Stimulated activated CD4-positive, alpha-beta T cell treated with anti-CD3 and anti-CD28 coated beads, Interleukin-1b, Interleukin-23, amount 100 ng/mL, for 48 hours (primary cell): Measurements from ENCODE around the gene FOXR1.

Source experiments
- DNase-seq: peaks from one replicate; pipeline ENCODE4 v3.0.0-alpha.2; 2020

Gene FOXR1, protein sequence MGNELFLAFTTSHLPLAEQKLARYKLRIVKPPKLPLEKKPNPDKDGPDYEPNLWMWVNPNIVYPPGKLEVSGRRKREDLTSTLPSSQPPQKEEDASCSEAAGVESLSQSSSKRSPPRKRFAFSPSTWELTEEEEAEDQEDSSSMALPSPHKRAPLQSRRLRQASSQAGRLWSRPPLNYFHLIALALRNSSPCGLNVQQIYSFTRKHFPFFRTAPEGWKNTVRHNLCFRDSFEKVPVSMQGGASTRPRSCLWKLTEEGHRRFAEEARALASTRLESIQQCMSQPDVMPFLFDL

DNA sequence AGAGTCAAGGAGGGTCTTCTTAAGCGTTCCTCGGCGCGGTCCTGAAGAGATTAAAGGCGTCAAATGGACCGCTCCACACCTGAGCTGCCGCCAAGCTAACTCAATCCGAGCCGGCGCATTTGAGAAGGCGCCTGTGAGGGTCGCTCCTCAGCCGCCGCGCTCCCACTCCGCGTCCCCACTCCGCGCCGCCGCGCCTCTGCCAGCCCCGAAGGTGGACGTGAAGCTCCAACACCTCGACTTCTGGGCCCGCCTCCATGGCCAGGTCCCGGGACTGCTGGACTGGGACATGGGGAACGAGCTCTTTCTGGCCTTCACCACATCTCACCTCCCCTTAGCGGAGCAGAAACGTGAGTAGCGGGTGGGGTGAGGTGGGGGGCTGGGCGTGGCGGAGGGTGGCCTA lies at the start of gene FOXR1:
Gene FOXR1 (plus strand): TSS at position 116 of the 400 bp plus-strand sequence. CDS start 171 bp downstream, at position 287.
- no peak for DNase-seq

DNA sequence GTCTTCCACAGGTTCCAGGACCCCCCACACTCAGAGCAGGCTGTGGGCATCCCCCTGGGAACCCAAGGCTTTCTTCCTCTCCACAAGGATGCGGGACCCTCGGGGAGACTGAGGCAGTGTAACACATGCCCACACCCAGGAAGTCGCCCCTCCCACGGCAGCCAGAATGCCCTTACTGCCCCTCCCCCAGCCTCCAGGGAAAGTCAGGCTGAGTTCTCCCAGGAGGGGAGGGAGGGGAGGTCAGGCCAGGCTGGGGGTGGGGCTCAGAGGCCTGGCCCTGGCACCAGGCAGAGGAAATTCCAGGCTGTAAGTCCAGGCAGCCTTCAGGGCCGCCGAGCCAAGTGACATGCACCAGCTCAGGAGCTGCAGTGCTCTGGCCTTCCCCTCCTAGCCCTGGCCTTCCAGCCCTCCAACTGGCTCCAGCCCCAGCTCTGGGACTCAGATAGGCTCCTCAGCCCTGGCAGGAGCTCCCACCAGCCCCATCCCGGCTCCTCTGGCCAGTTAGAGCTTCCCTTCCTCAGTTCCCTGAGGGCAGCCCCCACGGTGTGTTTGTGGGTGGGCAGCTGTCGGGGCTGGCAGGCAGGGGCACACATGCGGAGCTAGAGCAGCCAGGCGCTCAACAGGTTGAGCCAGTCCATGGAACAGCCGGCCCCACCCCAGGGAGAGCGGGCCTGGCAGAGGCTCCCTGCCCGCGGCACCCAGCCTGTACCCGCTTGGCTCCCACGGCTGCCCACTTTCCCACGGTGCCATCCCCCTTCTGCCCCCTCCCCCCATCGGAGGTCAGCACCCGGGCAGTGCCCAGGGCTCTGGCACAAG lies 49.4 kb upstream of the FOXR1 start:
- no peak for DNase-seq

DNA sequence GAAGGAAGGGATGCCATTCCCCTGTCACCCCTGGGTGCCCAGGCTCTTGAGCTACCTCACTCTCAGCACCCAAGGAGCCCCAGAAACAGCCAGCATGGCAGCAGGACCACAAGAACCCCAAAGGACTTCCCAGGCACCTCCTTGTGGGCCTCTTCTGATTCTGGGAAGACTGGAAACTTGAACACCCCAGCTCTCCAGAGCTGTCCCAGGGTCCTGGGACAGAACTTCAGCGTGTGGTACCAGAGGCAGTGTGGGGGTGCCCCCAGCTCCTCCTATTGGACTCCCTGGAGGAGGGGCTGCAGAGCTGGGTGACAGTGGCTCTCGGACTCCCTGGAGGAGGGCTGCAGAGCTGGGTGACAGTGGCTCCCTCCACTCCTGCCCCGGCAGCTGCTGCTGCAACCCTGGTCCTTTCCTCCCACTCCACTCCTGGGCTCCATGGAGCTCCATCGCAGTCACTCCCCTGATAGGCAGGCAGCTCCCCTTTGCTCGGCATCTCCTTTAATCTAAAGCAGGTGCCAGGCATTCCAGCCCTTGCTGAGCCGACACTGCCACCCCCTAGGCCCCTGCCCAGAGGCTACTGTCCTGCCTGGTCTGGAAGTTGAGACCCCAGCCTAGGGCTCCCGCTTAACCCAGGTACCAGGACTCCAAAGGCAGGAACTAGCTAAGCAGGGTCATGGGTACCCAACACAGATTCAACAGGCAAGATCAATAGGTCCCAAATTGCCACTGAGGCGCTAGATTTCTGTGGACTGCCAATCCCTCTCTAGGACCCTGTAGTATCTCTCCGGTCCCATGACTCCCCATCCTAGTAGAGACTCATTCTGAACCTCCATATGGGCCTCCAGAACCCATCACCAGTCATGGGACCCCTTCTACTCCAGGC lies 48.6 kb upstream of the FOXR1 start:
- DNase-seq = no peak

DNA sequence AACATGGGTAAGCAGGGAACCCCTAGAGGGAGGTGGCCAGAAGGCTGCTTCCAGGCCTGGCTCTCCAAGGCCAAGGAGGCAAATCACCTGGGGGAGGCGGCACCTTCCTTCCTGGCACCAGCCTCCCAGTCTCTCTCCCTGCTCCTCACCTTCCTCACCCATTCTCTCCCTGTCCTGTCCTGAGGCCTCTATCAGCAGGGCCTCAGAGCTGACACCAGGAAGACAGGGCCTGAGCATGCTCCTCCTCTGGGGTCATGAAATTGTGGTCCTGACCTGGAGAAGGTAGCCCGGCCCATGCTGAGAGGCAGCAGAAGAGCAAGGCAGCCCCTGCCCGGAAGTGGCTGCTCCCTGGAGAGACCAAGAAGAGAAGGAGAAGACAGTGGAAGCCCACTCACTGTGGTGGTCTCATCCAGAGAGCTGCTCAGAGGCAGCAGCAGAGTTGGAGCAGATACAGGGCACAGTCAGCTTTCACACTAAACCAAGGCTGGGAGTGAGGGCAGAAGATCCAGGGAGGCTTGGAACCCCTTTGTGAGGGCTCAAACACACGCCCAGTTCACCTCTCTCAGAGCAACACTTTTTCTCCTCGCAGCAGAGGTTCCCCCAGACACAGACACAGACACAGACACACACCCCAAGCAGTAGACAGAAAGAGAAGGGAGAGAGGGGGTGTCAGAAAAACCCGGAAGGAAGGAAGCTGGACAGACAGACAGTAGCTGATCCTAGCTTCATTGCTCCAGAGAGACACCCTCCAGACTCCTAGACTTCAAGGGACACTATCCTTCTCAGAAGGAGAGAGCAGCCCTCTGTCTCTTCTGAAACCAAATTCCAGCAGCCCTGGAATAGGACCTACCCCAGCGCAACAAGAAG lies 47.6 kb upstream of the FOXR1 start:
- no peak for DNase-seq

DNA sequence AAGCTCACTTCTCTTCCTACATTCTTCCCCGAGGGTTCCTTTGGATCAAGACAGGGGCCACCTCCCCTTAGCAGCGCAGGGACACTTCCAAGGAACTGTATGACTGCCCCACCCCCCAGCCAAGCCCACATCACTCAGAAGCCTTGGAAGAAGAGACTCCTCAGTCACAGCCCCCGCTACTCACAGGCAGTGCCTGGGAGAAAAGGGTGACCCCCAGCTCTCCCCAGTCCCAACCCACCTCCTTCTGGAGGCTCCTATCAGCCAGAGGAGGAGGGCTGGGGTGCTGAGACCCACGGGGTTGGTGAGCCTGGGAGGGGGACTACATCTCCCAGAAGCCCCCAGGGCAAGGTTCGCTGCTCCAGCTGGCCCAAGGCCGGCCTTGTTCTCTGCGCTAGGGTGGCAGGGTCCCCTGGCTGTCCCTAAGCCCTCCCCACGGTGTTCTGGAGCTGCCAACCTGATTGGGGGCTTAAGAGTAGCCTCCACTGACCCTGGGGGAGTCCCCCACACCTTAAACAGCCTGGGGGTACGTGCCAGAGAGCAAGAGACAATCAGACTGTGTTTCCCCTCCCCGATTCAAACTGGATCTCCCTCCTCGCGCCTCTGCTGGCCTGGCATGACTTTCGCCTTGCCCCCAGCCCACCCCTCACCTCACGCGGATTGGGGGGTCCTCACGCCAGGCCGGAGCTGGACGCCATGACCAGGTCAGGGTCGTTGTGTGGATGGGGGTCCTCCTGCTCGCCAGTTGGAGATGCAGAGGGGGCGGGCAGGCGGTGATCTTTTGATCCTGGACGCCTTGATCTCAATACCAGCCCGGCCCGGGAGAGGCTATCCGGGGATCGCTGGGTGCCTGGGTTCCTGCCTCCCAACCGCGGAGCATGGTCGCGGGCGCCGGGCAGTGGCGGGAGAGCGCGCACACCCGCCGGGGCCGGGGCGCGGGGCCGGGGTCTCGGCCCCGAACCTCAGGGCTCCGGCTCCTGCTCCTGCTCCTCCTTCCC lies 46.7 kb upstream of the FOXR1 start:
- DNase-seq = peak; percentile 56

DNA sequence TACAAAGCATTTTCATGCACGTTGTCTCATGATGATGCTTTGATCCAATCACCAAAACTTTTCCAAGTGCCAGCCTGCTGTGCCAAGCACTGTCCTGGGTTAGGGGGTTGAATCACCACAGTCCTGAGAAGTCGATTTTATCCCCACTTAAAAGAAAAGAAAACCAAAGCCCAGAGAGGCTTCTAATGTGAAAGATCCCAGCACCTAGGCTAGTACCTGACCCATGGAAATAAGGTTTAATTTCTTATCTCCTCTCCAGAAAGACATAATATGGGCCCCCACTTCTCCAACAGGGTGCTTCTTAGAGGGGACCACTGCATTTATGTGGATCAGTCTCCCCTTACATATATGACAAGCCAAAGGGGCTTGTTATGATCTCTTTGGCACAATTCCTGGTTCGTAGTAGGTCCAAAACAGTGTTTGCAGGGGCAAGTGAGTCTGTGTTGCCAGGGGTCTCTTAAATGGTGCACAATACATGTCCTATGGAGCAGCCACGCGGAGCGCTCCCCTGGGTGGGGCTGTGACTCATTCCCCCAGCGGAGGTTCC lies 43.9 kb upstream of the FOXR1 start:
- no peak for DNase-seq

DNA sequence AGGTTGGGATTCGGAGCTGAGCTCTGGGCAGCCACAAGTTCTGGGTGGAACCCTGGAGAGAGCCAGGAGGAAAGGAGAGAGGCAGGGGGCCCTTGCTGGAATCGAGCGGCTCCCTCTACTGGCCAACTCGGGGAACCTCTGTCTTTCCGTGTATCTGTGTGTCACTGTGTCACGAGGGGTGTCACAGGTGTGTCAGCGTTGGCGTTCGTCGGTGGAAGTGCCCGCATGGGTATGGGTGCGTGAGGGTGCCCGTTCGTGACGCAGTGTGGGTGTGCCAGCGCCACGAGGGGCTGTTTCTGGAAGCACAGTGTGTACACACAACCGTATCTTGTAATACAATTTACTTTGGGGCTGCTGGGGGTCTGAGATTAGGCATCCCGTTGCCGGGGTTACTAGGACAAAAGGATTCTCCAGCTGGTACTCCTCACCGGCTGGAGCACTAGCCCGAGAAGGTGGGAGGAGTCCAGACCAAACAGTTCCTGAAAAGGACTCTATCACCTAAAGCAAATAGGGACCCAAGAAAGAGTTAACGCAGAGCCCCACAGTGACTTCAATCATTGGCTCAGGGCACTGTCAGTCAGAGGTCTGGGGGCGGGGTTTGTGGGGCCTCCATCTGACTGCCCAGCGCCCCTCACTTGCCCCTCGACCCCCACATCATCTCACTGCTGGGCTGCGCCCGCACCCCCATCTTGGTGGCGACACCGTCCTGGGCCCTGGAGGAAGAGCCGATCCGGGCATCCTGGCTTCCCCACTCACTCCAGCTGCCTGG lies 43.3 kb upstream of the FOXR1 start:
- peak; percentile 90 for DNase-seq

DNA sequence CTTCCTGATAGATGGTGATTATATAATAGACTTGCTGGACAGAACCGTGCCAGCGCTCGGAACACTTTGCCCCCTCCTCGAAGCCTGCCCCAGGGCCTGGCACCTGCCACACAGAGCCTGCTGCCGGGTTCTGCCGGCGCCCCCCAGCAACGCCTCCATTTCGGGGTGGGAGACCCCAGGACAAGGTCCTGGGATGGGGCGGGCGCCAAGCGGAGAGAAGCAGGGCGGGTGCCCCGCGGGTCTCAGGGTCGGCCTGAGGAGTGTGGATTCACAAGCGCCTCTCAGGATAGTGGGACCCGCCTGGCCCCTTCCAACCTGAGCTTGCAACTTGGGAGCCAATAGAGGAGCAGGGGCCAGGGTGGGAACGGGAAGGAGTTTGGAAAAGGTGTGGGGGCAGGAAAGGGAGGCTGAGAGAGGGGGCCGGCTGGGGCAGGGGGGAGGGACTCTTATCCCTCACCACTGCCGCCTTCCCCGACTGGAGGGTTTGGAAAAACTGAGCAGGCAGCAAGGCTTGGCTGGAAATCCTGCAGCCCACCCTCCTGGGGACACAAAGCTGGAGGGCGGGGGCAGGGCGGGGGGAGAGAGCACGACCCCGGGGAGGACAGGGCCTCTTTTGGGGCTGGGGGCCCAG lies 42.6 kb upstream of the FOXR1 start:
- peak; percentile 44 for DNase-seq

DNA sequence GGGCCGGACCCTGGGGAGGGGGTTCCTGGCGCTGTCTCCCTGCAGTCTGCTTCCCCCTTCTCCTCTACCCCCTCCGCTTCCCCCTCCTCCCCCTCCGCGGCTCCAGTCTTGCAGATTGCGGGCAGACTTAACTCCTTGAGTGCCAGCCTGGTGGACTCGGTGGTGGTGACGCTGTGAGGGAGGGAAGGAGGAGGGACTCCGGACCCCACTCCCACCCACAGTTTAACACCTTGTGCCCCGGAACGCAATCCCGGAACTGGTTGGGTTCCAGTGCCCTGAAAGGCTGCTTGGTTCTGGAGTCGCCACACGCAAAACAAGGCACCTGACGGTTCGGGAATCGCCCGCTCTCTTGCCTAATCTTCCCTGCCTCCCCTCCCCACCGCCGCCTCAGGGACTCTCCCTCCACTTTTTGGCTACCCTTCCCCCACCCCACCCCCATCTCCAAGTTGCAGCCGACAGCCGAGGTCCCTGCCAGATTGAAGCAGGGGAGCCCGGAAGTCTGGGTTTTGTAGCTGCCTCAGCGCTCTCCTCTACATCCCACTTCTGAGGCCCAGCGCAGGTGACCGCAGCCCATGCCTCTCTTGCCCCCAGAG lies 42.0 kb upstream of the FOXR1 start:
- DNase-seq = peak; percentile 81

DNA sequence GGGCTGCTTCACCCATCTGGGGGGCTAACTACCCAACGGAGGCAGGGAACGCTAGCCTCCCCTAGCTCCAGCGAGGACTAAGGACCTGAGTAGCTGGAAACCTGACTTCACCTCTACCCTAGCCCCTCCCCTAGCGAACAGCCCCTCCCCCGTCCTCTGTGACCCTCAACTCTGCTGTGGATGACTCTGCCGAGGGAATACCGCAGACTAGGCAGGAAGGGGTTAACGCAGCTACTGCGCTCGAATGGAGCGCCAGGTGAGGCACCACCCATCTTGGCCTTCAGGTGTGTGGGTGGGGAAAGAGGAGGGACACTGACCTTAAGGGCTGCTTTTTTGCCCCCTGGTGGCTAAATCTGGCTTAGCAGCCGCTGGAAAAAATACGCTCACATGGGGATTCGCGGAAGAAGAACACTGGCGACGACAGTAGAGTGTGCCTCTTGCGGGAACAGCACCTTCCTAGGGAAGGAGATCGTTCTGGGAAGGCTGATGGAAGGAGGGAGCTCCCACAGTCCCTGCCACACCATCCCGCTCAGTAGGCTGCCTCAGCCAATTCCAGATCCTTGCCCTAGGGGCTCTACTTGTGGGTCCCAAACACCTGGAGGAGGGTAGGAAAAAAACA lies 41.4 kb upstream of the FOXR1 start:
- DNase-seq = peak; percentile 90

DNA sequence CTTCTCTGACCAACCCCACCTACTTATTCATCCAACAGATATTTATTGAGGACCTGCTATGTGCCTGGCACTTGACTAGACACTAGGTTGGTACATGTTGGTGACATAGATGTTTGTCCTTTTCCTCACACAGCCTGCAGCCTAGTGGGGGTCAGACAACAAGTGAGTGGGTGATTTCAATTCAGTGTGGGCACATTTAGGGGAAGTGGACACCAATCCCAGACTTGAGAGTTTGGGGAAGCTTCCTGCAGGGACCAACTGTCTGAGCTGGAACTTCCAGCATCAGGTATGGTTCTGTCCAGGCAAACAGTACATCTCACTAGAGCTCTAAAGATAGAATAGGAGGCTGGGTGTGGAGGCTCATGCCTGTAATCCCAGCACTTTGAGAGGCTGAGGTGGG lies 40.0 kb upstream of the FOXR1 start:
- DNase-seq = no peak

DNA sequence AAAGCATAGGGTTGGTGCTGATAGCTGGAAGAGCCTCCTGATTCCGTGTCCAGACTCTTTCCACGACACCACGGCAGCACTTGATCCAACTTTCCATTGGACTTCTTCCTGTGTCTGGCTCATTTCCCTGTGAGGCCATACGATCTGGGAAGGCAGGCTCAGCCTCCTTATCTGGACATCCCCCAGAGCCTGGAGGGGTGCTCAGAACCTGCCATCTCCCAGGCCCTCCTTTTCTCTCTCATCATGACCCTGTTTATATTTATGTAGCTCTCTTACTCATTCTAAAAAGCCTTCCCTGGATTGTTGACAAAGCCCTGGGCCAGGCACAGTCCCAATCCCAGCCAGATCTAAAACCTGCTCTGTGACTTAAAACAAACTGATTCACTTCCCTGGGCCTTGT lies 38.1 kb upstream of the FOXR1 start:
- no peak for DNase-seq

DNA sequence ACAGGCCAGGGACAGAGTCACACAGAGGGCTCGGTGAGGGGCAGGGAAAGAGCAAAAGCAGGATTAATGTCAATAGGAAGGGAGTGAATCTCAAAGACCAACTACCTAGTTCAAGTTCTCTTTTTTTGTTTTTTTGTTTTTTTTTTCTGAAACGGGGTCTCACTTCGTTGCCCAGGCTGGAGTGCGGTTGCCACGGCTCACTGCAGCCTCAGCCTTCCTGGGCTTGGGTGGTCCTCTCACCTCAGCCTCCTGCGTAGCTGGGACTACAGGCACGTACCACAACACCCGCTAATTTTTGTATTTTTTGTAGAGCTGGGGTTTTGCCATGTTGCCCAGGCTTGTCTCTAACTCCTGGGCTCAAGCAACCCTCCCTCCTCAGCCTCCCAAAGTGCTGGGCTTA lies 36.2 kb upstream of the FOXR1 start:
- no peak for DNase-seq

DNA sequence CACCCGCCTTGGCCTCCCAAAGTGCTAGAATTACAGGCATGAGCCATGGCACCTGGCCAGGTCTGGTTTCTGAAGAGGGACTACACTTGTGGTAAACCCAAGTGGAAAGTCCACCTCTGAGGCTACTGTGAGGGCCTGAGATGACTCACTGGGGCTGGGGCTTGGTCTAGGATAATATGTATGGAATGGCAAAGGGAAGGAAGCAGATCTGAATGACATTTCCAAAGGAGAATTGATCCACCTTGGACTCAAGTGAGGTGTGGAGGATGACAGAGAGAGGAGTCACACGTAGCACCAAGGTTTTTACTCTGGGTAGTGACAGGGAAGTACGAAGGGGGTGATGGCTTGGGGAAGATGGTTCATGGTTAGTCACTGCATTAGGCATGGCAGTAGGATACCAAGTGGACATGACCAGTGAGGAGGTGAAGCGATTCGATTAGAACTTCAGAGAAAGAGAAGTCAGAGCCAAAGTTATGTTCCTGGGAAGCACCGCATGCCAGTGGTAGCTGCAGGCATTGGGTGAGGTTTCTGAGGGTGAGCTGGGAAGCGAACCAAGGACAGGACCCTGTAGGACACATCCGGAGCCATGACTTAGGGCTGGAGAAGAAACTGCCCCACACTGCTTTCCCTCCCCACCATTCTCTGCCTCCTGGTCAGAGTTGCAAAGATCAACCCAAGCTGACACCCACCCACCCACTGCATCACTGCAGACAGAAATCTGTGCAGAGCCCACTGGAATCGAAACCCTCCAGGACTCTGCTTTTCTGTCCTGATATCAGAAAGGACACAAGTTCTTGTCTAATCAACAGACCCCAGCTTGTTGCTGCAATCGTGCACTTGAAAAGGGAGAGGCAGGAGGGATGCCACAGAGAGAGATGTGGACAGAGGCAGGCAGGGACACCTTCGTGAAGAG lies 32.8 kb upstream of the FOXR1 start:
- DNase-seq = no peak

DNA sequence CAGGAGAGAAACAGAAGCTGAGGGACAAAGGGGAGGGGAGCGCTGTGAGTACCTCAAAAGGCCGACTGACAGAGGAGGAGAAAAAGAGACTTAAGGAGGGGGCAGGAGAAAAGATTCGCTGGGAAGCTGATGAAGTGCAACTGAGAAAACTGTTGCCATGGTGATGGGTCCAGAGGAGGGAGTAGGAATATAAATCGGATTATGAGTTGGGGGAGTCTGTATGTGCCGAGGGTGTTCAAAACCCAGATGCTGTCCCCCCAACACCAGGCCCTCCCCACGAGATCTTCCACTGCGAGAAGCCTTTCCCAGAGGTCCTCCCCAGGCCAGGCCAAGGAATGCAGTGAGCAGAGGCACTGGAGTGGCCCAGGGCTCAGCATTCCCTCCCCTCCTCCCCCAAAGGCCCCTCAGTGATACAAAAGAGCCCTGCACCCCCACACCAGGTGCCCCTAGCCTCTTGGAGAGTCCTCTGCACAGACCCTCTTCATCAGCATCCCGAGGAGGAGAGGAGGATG lies 32.1 kb upstream of the FOXR1 start:
- DNase-seq = no peak

DNA sequence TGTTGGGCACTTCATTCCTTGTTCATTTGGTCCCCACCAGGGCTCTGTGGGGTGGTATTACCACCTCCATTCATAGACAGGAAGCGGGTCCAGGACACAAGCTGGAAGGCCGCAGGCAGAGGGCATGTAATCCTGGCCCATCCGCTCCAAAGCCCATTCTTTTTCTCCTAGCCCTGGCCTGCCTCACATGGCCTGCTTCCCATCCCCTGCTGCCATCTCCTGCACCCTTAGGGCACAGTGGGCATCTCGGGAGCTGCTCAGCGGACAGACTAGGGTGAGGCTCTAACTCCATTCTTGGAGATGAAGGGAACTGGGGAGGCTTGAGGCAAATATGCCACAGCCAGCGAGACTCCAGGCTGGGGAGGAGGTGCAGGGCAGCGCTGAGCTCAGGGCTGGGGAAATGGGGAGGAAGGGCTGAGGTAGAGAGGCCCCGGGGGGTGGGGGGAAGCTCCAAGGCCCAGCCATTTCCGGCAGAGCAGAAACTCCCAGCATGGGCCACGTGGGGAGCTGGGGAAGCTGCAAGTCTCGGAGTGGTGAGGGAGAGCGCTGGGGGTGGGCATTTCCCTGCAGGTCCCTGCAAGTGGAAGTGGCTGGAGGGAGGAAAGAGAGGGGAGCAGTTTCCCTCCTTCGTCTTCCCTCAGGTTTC lies 31.5 kb upstream of the FOXR1 start:
- DNase-seq = peak; percentile 72

DNA sequence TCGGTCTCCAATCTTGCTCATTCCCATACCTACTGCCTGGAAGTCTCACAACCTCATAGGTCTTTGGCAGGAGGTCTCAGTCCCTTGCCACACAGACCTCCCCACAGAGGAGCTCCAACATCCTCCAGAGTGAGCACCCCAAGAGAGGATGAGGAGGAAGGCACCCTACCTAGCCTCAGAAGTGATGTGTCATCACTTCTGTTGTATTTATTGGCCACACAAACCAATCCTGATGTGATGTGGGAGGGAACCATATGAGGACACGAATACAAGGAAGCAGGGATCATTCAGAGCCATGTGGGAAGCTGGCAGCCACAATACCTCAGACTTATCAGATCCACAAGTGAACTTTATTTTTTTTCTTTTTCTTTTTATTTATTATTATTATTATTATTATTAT lies 24.5 kb upstream of the FOXR1 start:
- DNase-seq = no peak
